GM19023 (cell line): ENCODE measurements around the gene TMEM175.

Source experiments
- ATAC-seq: cut with Tn5 transposase; IDR thresholded peaks from one replicate; pipeline ENCODE4 v1.9.1; 2021; ENCODE audit warnings: mild to moderate bottlenecking, moderate library complexity; ENCODE audit not compliant: unreplicated experiment

Gene TMEM175

GRCh38 chr4:958314-958665 lies 26.0 kb downstream of the TMEM175 start:
- ATAC-seq = no peak

GRCh38 chr4:958696-959337 lies 26.6 kb downstream of the TMEM175 start:
- ATAC-seq = no peak

- no peak for ATAC-seq
These were observed 27.3 kb downstream of the TMEM175 start for GRCh38 chr4:959338-960139.

- no peak for ATAC-seq
These were observed 27.9 kb downstream of the TMEM175 start for GRCh38 chr4:960140-960635.

DNA sequence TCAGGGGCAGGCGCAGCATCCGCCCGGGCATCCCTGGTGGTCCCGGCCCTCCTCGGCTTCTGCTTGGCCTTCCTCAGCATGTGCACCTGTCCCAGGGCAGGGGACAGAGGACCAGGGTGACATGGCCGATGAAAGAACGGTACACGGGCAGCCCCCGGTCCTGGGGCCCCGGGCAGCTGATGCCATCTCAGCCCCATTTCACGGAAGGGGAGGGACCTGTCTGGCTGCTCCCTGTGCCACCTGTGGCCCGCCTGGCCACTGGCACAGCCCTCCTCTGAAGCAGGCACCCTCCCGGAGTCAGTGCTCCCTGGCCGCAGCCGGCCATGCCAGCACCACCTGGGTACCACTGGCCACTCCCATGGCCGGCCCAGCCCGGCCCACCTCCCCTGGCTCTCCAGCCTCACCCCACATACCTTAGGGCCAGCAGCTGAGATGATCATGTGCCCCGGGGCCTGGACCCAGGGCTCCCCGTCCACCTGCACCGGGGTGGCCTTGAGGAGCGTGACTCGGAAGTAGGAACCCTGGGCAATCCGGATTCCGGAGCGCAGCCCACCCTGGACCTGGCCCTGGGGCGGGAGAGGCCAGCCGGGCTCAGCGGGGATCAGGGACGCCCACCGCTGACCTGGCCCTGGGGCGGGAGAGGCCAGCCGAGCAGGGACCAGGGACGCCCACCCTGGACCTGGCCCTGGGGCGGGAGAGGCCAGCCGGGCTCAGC lies 28.5 kb downstream of the TMEM175 start:
- no peak for ATAC-seq

DNA sequence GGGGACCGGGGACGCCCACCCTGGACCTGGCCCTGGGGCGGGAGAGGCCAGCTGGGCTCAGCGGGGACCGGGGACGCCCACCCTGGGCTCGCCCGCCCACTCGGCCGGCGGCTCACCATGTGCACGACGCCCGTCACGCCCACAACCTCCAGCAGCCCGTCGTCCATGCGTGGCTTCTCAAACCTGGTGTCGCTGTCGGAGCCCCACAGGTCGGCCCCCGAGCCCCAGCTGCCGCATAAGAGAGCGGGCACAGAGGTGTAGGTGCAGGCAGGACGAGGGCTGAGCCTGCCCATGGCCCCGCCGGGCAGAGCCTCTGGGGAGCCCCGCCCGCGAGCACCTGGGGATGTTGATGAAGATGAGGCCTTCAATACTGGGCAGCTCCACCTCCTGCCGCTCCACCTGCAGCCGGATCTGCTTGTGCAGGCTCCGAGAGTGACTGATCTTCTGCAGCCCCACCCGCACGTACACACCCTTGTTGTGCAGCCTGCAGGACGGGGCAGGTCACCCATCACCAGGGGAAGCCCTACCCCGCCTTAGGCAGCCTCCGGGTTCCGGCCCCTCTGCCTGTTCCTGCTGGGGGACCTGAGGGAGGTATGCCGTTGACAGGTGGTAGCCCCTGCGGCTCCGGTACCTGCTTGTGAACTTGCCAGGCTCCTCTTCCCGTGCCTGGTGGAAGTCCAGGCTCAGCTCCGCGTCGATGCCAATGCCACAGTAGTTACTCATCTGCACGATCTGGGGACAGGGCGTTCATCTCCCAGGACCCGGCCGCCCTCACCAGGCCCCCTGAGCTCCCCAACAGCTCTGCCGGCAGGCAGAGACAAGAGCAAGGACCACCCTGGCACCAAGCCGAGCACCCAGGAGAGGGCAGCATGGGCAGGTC lies 29.3 kb downstream of the TMEM175 start:
- no peak for ATAC-seq

DNA sequence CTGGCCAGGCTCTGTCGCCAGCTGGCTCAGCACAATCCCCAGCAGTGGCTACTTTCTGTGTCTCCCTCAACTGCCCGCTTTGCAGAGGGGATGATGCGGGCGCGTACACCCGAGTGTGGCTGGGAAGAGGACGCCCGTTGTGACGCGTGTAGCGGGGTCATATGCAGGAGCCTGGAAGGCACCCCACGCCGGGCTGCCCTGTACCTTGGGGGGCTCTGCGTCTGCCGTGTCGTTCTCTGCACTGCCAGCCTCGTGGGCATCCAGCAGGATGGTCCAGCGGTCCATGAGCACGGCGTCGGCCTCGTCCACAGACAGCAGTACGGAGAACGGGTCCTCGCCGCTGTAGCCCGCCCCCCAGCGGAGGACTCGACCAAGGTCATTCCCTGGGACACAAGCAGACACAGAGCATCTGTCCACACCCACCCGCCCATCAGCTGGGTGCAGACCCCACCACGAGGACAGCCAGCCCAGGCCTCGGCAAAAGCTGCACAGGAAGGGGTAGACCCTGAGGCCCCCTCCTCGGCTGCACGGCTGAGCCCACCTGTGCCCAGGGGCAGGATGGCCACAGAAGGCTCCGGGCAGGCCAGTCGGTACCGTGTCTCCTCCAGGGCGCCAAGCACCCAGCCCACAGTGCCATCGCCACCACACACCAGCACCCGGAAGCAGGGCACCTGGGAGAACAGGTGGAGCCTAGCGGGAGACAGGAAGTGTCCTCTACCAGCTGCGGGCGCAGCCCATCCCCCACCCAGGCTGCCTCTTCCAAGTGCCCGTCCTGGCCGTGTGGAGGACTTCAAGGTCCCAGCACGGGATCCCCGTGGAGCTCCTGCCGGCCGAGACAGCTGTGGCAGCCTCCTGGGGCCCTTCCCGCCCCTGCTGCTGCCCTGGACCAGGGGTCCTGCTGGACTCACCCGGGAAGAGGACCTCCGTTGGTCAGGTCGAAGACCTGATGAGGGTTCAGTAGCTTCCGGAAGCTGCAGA lies 30.3 kb downstream of the TMEM175 start:
- no peak for ATAC-seq

GRCh38 chr4:963276-964225 lies 31.3 kb downstream of the TMEM175 start:
- no peak for ATAC-seq

GRCh38 chr4:964346-965025 lies 32.2 kb downstream of the TMEM175 start:
- no peak for ATAC-seq

- no peak for ATAC-seq
These were observed 32.9 kb downstream of the TMEM175 start for GRCh38 chr4:965048-965765.

GRCh38 chr4:965766-966134 lies 33.5 kb downstream of the TMEM175 start:
- ATAC-seq = no peak

GRCh38 chr4:966266-967112 lies 34.2 kb downstream of the TMEM175 start:
- ATAC-seq = no peak

- ATAC-seq = no peak
These were observed 35.1 kb downstream of the TMEM175 start for GRCh38 chr4:967113-968104.

DNA sequence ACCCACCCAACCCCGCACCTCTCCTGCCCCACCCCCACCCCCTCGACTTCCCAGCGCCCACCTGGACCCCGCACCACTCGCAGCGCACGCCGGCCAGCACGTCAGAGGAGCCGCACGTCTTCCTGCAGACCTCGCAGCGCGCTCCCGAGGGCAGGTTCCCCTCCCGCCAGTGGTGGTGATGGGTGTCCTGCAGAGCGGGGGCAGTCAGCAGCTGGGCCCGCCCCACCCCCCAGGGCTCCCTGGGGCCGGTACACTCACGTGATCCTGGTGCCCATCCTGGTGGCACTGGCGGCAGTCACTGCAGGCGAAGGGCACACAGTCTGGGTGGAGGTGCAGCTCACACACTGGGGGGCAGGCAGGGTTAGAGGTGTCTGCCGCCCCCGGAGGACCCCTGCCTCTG lies 36.0 kb downstream of the TMEM175 start:
- no peak for ATAC-seq
